Heart right ventricle (tissue), 16 donors: Measurements from ENCODE around the gene KNCN. TPM values are rescaled to one million over a fixed set of nuclear protein-coding genes. Genes with fewer than 3 reads are reported as not detected.
A peak's percentile ranks its signal among the peaks of the same experiment; 100 is the strongest.

Source experiments
- ATAC-seq, 8 donors: fragments of 200-7000 bp; cut with Tn5 transposase; one replicate each; pipeline ENCODE4 v1.9.1; 2020; ENCODE audit warnings: mild to moderate bottlenecking in 8 of 8, moderate library complexity in 8 of 8, moderate number of reproducible peaks in 1 of 8
- DNase-seq, 2 donors: peaks; one replicate each; pipeline ENCODE4 v3.0.0-alpha.2; 2020
- H3K27ac ChIP-seq, 10 donors: fragments of 200-600 bp; sonication (generic) in 2 of 10; one replicate each; pipeline versions ENCODE4 v1.5.0 to v1.8.0; 2020 to 2022; ENCODE audit warnings: mild to moderate bottlenecking in 3 of 10
- H3K27me3 ChIP-seq, 7 donors: fragments of 200-600 bp; one replicate each; pipeline ENCODE4 v1.8.0; 2021 to 2022; ENCODE audit warnings: mild to moderate bottlenecking in 2 of 7
- H3K36me3 ChIP-seq, 9 donors: fragments of 200-600 bp; sonication (generic) in 1 of 9; one replicate each; pipeline versions ENCODE4 v1.5.0 to v1.8.0; 2020 to 2022; ENCODE audit warnings: mild to moderate bottlenecking in 2 of 9
- H3K4me1 ChIP-seq, 9 donors: fragments of 200-600 bp; sonication (generic) in 1 of 9; one replicate each; pipeline versions ENCODE4 v1.5.0 to v1.8.0; 2020 to 2022; ENCODE audit warnings: mild to moderate bottlenecking in 4 of 9
- H3K4me3 ChIP-seq, 10 donors: fragments of 200-600 bp; sonication (generic) in 2 of 10; one replicate each; pipeline versions ENCODE4 v1.5.0 to v1.8.0; 2020 to 2022; ENCODE audit warnings: mild to moderate bottlenecking in 7 of 10, moderate library complexity in 2 of 10
- H3K9me3 ChIP-seq, 11 donors: fragments of 200-600 bp in 10 of 11; sonication (generic) in 2 of 11; one replicate each; pipeline versions ENCODE4 v1.5.0 to v1.8.0; 2013 to 2022; ENCODE audit warnings: mild to moderate bottlenecking in 2 of 11, control low read depth in 1 of 11, moderate library complexity in 1 of 11
- WGBS, 2 donors: extraction: QIAGEN DNeasy Blood & Tissue Kit; methylation state at CpG; one replicate each; pipeline ENCODE4 v1.1.7; 2013; ENCODE audit warnings: inconsistent platforms in 1 of 2; 5-methylcytosine and 5-hydroxymethylcytosine counted together
- intact Hi-C, 10 donors: fragments of 100-400 bp; cut with DNase I; formaldehyde crosslinking; loops; one replicate each; pipeline versions ENCODE4 v1.11.1 to v1.14.2; 2022
- polyA plus RNA-seq, 2 donors: library from polyadenylated mRNA; stranded (reverse); fragments of 200-250 nt; gene quantifications; one replicate each; pipeline ENCODE4 v1.2.3, GENCODE V29; 2013
- total RNA-seq, 10 donors: library from RNA; stranded (reverse); fragmentation: NEBNext Ultra II Directional in 3 of 10; extraction: Animal tissue kit (Norgen Biotek cat#: 25700) in 3 of 10; gene quantifications; one replicate each; pipeline versions ENCODE4 v1.2.1 to v1.2.4, GENCODE V29; 2021 to 2023
- TF ChIP-seq, protein P1 (sequence below), 9 donors: fragments of 200-600 bp; sonication (generic) in 2 of 9; IDR thresholded peaks; one replicate each; pipeline versions ENCODE4 v1.5.0 to v1.8.0; 2021 to 2022; ENCODE audit warnings: antibody characterized with exemption in 9 of 9, mild to moderate bottlenecking in 5 of 9, moderate library complexity in 1 of 9
- donor health status: Arrhythmogenic right ventricular cardiomyopathy.
- donor health status: ischemic (EF 13 %, LVEDD 7.1; RV severe dilation, severe dysfunction).
- donor health status: healthy with polysubstance abuse.
- donor health status: DM: no; HTN: yes; CAD: no.
- donor health status: DM: no; HTN: no; CAD: no.
- donor health status: ischemic (EF 25% LVEDD 6.9; RV normal size, moderate dysfunction).
- donor health status: ischemic (EF 25% LVEDD 5.7; RV mildly dilated, moderate dysfunction).
- donor health status: healthy.
- donor health status: DM: yes; HTN: yes; CAD: no.
- donor health status: Ischemic cardiomyopathy.
- donor health status: ischemic (EF 35%, LVEDD 5.7; RV mildly dilated, moderate dysfunction).
- donor health status: nonischemic (EF 11% LVEDD 7.7; RV severe dilation, severe dysfunction).
- donor health status: DM: yes; HTN: yes; CAD: no.
- donor health status: PGD.
- donor health status: ischemic (EF 29% LVEDD 5.4; RV normal size, mild dysfunction).
- donor health status: nonischemic (EF 23%, LVEDD 6.1; RV moderate dilation, normal function).

Gene KNCN
- total and polyA plus RNA-seq, 12 donors, result not detected

DNA sequence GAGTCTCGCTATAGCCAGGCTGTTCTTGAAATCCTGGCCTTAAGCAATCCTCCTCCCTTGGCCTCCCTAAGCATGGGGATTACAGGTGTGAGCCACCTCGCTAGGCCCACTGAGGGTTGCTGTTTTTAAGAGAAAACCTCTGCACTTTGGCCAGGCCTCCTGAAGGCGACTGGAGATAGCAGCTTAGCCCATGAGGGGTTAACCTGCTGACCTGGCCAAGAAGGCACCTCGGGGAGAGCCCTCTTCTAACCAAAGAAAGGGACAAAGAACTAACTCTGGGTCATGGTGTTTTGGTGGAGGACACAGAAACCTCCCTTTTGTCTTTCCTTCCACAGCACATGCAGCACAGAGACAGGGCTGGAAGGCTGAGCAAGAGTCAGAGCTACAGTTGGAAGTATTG, 17.7 kb upstream of the KNCN start:
- H3K9me3 ChIP-seq, result no peaks in the 10 kb centered on the region
- no peak overlapping the region for H3K4me3 ChIP-seq
- WGBS, 2 donors, result 82 to 85% methylated on average over 4 of the region's 4 CpGs
- peaks cover 0 to 100% (median 37%) of the 10 kb centered on the region in 9 donors for H3K36me3 ChIP-seq
- no peaks in the 10 kb centered on the region for H3K27me3 ChIP-seq
- peaks cover 0 to 20% (median 5%) of the 10 kb centered on the region in 9 donors for H3K4me1 ChIP-seq
- DNase-seq (no peak), ATAC-seq (no peak)
- no peak overlapping the region for H3K27ac ChIP-seq
- TF ChIP-seq, protein P1, sequence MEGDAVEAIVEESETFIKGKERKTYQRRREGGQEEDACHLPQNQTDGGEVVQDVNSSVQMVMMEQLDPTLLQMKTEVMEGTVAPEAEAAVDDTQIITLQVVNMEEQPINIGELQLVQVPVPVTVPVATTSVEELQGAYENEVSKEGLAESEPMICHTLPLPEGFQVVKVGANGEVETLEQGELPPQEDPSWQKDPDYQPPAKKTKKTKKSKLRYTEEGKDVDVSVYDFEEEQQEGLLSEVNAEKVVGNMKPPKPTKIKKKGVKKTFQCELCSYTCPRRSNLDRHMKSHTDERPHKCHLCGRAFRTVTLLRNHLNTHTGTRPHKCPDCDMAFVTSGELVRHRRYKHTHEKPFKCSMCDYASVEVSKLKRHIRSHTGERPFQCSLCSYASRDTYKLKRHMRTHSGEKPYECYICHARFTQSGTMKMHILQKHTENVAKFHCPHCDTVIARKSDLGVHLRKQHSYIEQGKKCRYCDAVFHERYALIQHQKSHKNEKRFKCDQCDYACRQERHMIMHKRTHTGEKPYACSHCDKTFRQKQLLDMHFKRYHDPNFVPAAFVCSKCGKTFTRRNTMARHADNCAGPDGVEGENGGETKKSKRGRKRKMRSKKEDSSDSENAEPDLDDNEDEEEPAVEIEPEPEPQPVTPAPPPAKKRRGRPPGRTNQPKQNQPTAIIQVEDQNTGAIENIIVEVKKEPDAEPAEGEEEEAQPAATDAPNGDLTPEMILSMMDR (IDR thresholded peaks at IDR 0.05), result no peak
- intact Hi-C loops, result no loop called here

DNA sequence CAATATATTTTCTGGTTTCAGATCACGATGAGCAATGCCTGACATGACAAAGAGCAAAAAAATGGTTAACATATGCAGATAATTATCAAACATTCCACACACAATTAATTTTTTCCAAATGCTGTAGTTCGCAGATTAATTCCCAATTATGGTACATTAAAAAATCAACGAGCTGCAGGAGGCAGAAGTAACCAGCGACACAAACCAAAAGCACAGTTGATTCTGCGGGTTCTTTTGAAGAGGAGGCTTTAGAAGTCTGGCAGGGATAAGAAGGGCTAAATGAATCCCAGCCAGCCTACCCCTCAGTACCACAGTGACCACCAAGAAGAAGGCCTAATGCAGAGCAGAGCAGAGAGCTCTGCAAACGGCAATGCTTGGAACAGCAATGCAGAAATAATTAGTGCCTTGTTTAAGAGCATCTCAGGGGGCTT, 17.0 kb upstream of the KNCN start:
- WGBS, 2 donors, result 92 to 94% methylated on average over 6 of the region's 6 CpGs
- Histone ChIP-seq H3K4me1 (peaks cover 0 to 15% (median 5%) of the 10 kb centered on the region in 9 donors), H3K27me3 (no peaks in the 10 kb centered on the region), H3K4me3 (no peak overlapping the region), H3K9me3 (no peaks in the 10 kb centered on the region), H3K36me3 (peaks cover 0 to 100% (median 37%) of the 10 kb centered on the region in 9 donors), H3K27ac (no peak overlapping the region)
- TF ChIP-seq, protein P1 (IDR thresholded peaks at IDR 0.05), result no peak
- ATAC-seq, result no peak
- DNase-seq, result no peak
- intact Hi-C loops, result no loop called here

DNA sequence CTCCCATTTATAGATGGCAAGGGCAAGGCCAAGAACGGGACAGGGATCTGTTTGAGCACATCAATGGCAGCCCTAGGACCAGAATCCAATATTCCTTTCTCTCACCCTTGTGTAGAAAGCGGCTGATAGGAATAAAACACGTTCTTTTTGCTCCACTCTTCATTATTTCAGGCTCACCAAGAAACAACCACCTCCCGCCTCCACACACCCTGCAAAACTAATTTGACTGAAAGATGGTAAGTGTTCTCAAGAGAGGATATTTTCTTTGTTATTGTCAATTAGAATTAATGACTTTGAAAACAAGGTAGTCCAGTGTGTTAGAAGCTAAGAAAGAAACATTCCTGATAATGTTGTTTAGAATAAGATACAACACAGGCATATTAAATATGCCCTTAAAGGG, 11.9 kb upstream of the KNCN start:
- no peaks in the 10 kb centered on the region for H3K27me3 ChIP-seq
- no peak overlapping the region for H3K27ac ChIP-seq
- H3K36me3 ChIP-seq, result peaks cover 0 to 100% (median 48%) of the 10 kb centered on the region in 9 donors
- ATAC-seq (no peak), DNase-seq (no peak)
- intact Hi-C loops, result no loop called here
- no peaks in the 10 kb centered on the region for H3K9me3 ChIP-seq
- H3K4me3 ChIP-seq, result no peak overlapping the region
- peaks cover 0 to 4% (median 0%) of the 10 kb centered on the region in 9 donors for H3K4me1 ChIP-seq
- 94 to 96% methylated on average over 4 of the region's 4 CpGs for WGBS, 2 donors
- TF ChIP-seq, protein P1 (IDR thresholded peaks at IDR 0.05), result no peak

DNA sequence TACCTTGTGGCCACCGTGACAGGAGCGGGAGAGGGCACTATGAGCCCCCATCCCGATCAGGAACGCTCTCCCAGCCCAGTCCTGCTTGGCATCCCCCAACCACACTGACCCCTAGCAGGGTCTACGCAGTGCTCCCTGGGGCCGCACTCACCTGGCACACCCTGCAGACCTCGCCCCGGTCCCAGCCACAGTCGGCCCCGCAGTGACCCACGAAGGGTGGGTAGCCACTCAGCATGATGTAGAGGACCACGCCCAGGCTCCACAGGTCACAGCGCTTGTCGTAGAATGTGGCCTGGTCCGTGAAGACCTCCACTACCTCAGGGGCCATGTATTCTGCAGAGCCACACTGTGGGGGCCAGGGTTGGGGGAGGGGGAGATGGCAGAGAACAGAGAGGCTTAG, 11.1 kb upstream of the KNCN start:
- H3K27ac ChIP-seq, result no peak overlapping the region
- H3K9me3 ChIP-seq, result no peaks in the 10 kb centered on the region
- no peak overlapping the region for H3K4me3 ChIP-seq
- peaks cover 0 to 7% (median 0%) of the 10 kb centered on the region in 9 donors for H3K4me1 ChIP-seq
- DNase-seq (no peak), ATAC-seq (peak in 1 of 8 donors; percentile 63)
- intact Hi-C loops, result no loop called here
- WGBS, 2 donors, result 96% methylated on average over 15 of the region's 15 CpGs
- no peaks in the 10 kb centered on the region for H3K27me3 ChIP-seq
- H3K36me3 ChIP-seq, result peaks cover 0 to 100% (median 40%) of the 10 kb centered on the region in 9 donors
- TF ChIP-seq, protein P1 (IDR thresholded peaks at IDR 0.05), result no peak
